Upper lobe of right lung (tissue), 1 donor: ENCODE results near the gene NPIPB2. TPM values are rescaled to one million over a fixed set of nuclear protein-coding genes. Genes with fewer than 3 reads are reported as not detected.

Experiments
- ATAC-seq: fragments of 200-7000 bp; cut with Tn5 transposase; one replicate; pipeline ENCODE4 v1.9.1; 2020; ENCODE audit warnings: mild to moderate bottlenecking, moderate library complexity
- DNase-seq: peaks from one replicate; pipeline ENCODE4 v3.0.0-alpha.2; 2020
- H3K27ac ChIP-seq: fragments of 200-600 bp; one replicate; pipeline ENCODE4 v1.8.0; 2022
- H3K27me3 ChIP-seq: fragments of 200-600 bp; one replicate; pipeline ENCODE4 v1.8.0; 2022; ENCODE audit warnings: mild to moderate bottlenecking
- H3K36me3 ChIP-seq: fragments of 200-600 bp; one replicate; pipeline ENCODE4 v1.8.0; 2022
- H3K4me1 ChIP-seq: fragments of 200-600 bp; one replicate; pipeline ENCODE4 v1.8.0; 2022
- H3K4me3 ChIP-seq: fragments of 200-600 bp; one replicate; pipeline ENCODE4 v1.8.0; 2022; ENCODE audit warnings: mild to moderate bottlenecking
- H3K9me3 ChIP-seq: fragments of 200-600 bp; one replicate; pipeline ENCODE4 v1.8.0; 2022
- intact Hi-C: fragments of 100-400 bp; cut with DNase I; formaldehyde crosslinking; loops from one replicate; pipeline ENCODE4 v1.11.0; 2022
- total RNA-seq: library from RNA; stranded (reverse); fragmentation: NEBNext Ultra II Directional; extraction: Animal tissue kit (Norgen Biotek cat#: 25700); gene quantifications from one replicate; pipeline ENCODE4 v1.2.1, GENCODE V29; 2021
- TF ChIP-seq, protein P1 (sequence below): fragments of 200-600 bp; IDR thresholded peaks from one replicate; pipeline ENCODE4 v1.8.0; 2022; ENCODE audit warnings: antibody characterized with exemption
- donor health status: DM: no; HTN: yes; CAD: no; lungs with severe emphysema.

Gene NPIPB2
- total RNA-seq, 1 donor from 2014 or later: 6.3 TPM

DNA sequence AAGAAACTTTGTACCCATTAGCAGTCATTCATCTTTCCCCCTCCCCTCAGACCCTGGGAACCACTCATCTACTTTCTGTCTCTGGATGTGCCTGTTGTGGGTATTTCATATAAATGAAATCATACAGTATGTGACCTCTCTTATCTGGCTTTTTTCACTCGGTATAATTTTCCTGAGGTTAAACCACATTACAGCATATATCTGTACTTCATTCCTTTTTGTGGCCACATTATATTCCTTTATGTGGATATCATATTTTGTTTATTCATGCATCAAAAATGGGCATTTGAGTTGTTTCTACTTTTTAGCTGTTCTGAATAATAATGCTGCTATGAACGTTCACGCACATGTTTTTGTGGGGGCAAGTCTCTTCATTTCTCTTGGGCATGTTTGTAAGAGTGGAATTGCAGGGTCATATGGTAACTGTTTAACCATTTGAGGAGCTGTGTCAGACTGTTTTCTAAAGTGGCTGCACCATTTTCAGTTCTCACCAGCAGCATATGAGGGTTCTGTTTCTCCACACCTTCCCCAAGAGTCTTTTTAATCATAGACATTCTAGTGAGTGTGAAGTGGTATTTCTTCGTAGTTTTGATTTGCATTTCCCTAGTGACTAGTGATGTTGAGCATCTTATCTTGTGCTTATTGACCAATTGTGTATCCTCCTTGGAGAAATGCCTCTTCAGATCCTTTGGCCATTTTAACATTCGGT lies 38.4 kb upstream of the NPIPB2 start:
- intact Hi-C loops: no loop called here
- ATAC-seq: no peak
- H3K4me3 ChIP-seq: no peak overlapping the region
- TF ChIP-seq, protein P1, sequence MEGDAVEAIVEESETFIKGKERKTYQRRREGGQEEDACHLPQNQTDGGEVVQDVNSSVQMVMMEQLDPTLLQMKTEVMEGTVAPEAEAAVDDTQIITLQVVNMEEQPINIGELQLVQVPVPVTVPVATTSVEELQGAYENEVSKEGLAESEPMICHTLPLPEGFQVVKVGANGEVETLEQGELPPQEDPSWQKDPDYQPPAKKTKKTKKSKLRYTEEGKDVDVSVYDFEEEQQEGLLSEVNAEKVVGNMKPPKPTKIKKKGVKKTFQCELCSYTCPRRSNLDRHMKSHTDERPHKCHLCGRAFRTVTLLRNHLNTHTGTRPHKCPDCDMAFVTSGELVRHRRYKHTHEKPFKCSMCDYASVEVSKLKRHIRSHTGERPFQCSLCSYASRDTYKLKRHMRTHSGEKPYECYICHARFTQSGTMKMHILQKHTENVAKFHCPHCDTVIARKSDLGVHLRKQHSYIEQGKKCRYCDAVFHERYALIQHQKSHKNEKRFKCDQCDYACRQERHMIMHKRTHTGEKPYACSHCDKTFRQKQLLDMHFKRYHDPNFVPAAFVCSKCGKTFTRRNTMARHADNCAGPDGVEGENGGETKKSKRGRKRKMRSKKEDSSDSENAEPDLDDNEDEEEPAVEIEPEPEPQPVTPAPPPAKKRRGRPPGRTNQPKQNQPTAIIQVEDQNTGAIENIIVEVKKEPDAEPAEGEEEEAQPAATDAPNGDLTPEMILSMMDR: no peak
- H3K27ac ChIP-seq: no peak overlapping the region
- no peak for DNase-seq
- H3K9me3 ChIP-seq: no peaks in the 10 kb centered on the region
- H3K36me3 ChIP-seq: no peaks in the 10 kb centered on the region
- H3K27me3 ChIP-seq: no peaks in the 10 kb centered on the region
- peaks cover 20% of the 10 kb centered on the region for H3K4me1 ChIP-seq

DNA sequence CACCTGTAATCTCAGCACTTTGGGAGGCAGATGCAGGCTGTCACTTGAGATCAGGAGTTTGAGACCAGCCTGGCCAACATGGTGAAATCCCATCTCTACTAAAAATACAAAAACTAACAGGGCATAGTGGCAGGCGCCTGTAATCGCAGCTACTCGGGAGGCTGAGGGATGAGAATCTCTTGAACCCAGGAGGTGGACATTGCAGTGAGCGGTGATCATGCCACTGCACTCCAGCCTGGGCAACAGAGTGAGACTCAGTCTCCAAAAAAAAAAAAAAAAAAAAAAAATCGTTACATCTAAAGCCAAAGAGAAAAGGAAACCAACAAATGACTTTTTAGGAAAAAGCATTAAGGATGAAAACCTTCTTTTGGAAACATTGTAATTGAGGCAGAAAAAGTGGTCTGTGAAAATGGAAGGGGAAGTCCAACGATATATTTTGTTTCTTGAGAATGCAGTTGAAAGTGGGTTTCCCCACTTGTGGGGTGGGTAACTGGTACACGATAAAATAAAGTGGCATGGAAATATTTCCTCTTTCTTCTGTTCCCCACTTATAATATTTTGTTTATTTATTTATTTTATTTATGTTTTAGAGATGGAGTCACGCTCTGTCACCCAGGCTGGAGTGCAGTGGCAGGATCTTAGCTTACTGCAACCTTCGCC lies 37.3 kb upstream of the NPIPB2 start:
- DNase-seq: no peak
- Histone ChIP-seq H3K4me1 (peaks cover 20% of the 10 kb centered on the region), H3K4me3 (no peak overlapping the region), H3K36me3 (no peaks in the 10 kb centered on the region), H3K27ac (no peak overlapping the region), H3K9me3 (no peaks in the 10 kb centered on the region), H3K27me3 (no peaks in the 10 kb centered on the region)
- no peak for ATAC-seq
- TF ChIP-seq, protein P1: no peak
- intact Hi-C loops: no loop called here

DNA sequence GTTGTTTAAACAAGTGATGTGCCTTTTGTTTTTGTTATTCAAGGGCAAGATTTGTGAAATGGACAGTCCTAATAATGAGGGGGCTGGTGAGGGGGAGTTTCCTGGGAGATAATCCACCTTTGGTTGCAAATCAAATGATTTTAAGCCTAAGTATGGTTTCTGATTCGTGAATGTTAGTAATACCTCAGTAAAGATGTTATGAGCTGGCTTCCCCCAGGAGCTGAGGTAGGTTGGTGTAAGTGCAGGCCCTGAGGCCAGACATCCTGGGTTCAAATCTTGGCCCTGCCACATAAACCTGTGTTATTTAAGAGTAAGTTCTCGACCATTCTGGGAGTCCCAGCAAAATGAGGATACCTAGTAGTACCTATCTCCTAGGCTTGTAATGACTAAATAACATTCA lies 36.2 kb upstream of the NPIPB2 start:
- Histone ChIP-seq H3K4me1 (peaks cover 20% of the 10 kb centered on the region), H3K27ac (peak overlapping the region; percentile 17), H3K9me3 (no peaks in the 10 kb centered on the region), H3K36me3 (no peaks in the 10 kb centered on the region), H3K4me3 (peak overlapping the region; percentile 95), H3K27me3 (no peaks in the 10 kb centered on the region)
- DNase-seq: no peak
- intact Hi-C loops: no loop called here
- TF ChIP-seq, protein P1: no peak
- no peak for ATAC-seq

DNA sequence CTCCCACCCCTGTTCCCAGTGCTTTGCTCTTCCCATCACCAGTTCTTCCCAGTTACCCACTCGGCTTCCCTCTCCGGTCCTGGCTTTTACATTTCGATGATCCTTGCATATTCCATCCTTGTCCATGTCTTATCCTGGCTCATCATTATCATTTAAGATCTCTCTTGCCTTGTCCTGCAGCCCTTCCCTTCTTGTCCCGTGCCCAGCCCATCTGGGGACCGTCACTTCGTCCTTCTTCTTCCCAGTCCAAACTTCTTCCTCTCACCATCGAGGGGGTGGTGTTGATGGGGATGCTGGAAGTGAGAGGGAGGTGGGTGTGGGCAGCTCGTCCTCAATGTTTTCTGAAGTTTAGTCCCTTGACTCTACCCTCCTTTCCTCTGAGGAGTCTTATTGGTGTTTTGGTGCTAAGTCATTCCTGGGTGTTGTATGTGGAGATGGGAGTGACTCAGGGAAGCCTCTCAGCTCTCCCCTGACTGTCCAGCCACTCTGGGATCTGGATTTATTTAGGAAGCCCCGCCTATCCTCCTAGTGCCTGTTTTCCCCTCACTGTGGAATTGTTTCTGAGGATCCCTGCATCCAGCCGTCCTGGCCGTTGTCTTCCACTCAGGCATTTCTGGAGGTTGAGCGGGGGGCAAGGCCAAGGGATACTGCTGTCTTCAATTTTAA lies 35.7 kb upstream of the NPIPB2 start:
- Histone ChIP-seq H3K4me3 (peak overlapping the region; percentile 95), H3K36me3 (no peaks in the 10 kb centered on the region), H3K27ac (peak overlapping the region; percentile 87), H3K27me3 (no peaks in the 10 kb centered on the region), H3K4me1 (peaks cover 20% of the 10 kb centered on the region), H3K9me3 (no peaks in the 10 kb centered on the region)
- no peak for DNase-seq
- TF ChIP-seq, protein P1: no peak
- intact Hi-C loops: no loop called here
- peak; percentile 8 for ATAC-seq

DNA sequence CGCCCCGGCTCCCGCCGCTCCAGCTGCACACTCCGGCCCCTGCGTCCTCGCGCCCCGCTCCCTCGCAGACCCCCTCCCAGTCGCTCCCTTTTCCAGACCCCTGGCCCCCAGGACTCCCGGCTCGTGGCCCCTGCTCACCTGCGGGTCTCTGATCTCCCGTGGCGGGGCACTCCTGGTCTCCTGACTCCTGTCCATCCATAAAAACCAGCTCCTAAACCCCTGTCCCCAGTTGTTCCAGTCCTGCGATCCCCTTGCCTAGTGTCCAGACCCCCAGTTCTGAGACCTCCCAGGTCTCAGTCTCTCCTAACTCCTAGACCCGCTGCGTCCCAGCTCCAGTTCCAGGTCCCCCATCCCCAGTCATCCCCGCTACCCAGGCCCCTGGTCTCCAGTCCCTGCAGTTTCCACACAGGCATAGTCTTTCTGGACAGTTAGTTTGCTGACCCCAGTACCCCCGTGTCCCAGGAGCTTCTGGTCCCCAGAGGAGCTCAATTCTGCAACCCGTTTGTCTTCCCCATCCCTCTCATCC lies 35.1 kb upstream of the NPIPB2 start:
- Histone ChIP-seq H3K9me3 (no peaks in the 10 kb centered on the region), H3K4me3 (peak overlapping the region; percentile 95), H3K27me3 (no peaks in the 10 kb centered on the region), H3K27ac (peak overlapping the region; percentile 87), H3K36me3 (no peaks in the 10 kb centered on the region), H3K4me1 (peaks cover 20% of the 10 kb centered on the region)
- ATAC-seq: peak; percentile 1
- TF ChIP-seq, protein P1: no peak
- intact Hi-C loops: no loop called here
- no peak for DNase-seq
